GM12878 (cell line): ENCODE measurements around the gene H6PD. TPM values are rescaled to one million over a fixed set of nuclear protein-coding genes. Genes with fewer than 3 reads are reported as not detected.

ENCODE experiments used
- ATAC-seq: fragments of 200-7000 bp; cut with Tn5 transposase; 3 replicates; pipeline ENCODE4 v1.9.1; 2020; ENCODE audit warnings: mild to moderate bottlenecking, moderate library complexity
- BruUV-seq: library from RNA; stranded (reverse); fragments of 400-500 nt; replicated peaks from 2 replicates; lab custom pipeline; 2021; lab: Mats Ljungman, UMichigan
- CTCF ChIA-PET: fragments of 300-600 bp; sonication (Branson Sonifier 250); formaldehyde crosslinking; extraction: SDS; loops from one replicate; lab custom pipeline; 2021; ENCODE audit warnings: inconsistent platforms; lab: Yijun Ruan, JAX
- POLR2A ChIA-PET: fragments of 350-600 bp; formaldehyde crosslinking; extraction: SDS; loops from one replicate; lab custom pipeline; 2021; ENCODE audit warnings: inconsistent platforms; lab: Charles Lee
- RAD21 ChIA-PET: fragments of 300-600 bp; sonication (Branson Sonifier 250); formaldehyde crosslinking; loops from one replicate; lab custom pipeline; 2023; ENCODE audit warnings: antibody characterized with exemption; ENCODE audit not compliant: unreplicated experiment; lab: Charles Lee
- SMC1A ChIA-PET: fragments of 300-600 bp; sonication (Branson Sonifier 250); formaldehyde crosslinking; loops from one replicate; lab custom pipeline; 2023; ENCODE audit not compliant: unreplicated experiment, uncharacterized antibody; lab: Charles Lee
- DNase-seq: peaks from one replicate; pipeline ENCODE4 v3.0.0-alpha.2; 2011; ENCODE audit warnings: low read depth, low spot score
- FAIRE-seq: peaks from 3 replicates; lab custom pipeline; 2011; peaks lifted over from hg19 to GRCh38; lab: Jason Lieb, UNC
- H2AFZ ChIP-seq: 2 replicates; pipeline ENCODE4 v1.6.0; 2011; ENCODE audit warnings: low read depth, low read length, control low read depth; ENCODE audit not compliant: control insufficient read depth
- H3K27ac ChIP-seq: 2 replicates; pipeline ENCODE4 v1.5.1; 2011; ENCODE audit warnings: control low read depth; ENCODE audit not compliant: control insufficient read depth, insufficient read depth
- H3K27me3 ChIP-seq, 2 experiments: replicated peaks in 1 of 2; 2 replicates each; pipeline versions ENCODE4 v1.6.0 to v1.6.1; 2011; ENCODE audit warnings: low read length in 1 of 2; ENCODE audit not compliant: control insufficient read depth in 2 of 2, insufficient read depth in 2 of 2
- H3K36me3 ChIP-seq, 2 experiments: 2 replicates each; pipeline ENCODE4 v1.5.1; 2011; ENCODE audit warnings: low read length in 1 of 2; ENCODE audit not compliant: control insufficient read depth in 2 of 2, insufficient read depth in 2 of 2
- H3K4me1 ChIP-seq: 2 replicates; pipeline ENCODE4 v1.6.1; 2011; ENCODE audit warnings: mild to moderate bottlenecking, low read length, moderate library complexity, mixed read lengths; ENCODE audit not compliant: control insufficient read depth, insufficient read depth
- H3K4me2 ChIP-seq: 2 replicates; pipeline ENCODE4 v1.6.0; 2011; ENCODE audit warnings: control low read depth; ENCODE audit not compliant: control insufficient read depth, insufficient read depth
- H3K4me3 ChIP-seq: fragments of 200-600 bp; sonication (generic); 2 replicates; pipeline ENCODE4 v1.5.1; 2016
- H3K79me2 ChIP-seq: 2 replicates; pipeline ENCODE4 v1.6.0; 2011; ENCODE audit warnings: low read length; ENCODE audit not compliant: control insufficient read depth, insufficient read depth
- H3K9ac ChIP-seq: 2 replicates; pipeline ENCODE4 v1.8.0; 2011; ENCODE audit warnings: low read length, control low read depth, mixed read lengths; ENCODE audit not compliant: control insufficient read depth, insufficient read depth
- H3K9me3 ChIP-seq: replicated peaks from 3 replicates; pipeline ENCODE4 v1.5.1; 2011; ENCODE audit warnings: mild to moderate bottlenecking, low read length; ENCODE audit not compliant: control insufficient read depth, insufficient read depth
- H4K20me1 ChIP-seq: 2 replicates; pipeline ENCODE4 v1.6.0; 2011; ENCODE audit not compliant: control insufficient read depth, insufficient read depth
- BACH1 ChIP-seq: fragments of 450-650 bp; IDR thresholded peaks from 2 replicates; pipeline ENCODE4 v1.6.1; 2017; ENCODE audit warnings: mild to moderate bottlenecking, borderline replicate concordance
- HDAC6 ChIP-seq: fragments of 200-600 bp; sonication (generic); IDR thresholded peaks from one replicate; pipeline ENCODE4 v1.8.0; 2017; ENCODE audit warnings: antibody characterized with exemption; ENCODE audit not compliant: unreplicated experiment
- IKZF1 ChIP-seq: fragments of 450-650 bp; conservative IDR thresholded peaks from 2 replicates; pipeline ENCODE4 v1.6.1; 2017; ENCODE audit warnings: antibody characterized with exemption, mild to moderate bottlenecking
- LARP7 ChIP-seq: fragments of 450-650 bp; IDR thresholded peaks from 2 replicates; pipeline ENCODE4 v1.6.1; 2017; ENCODE audit warnings: mild to moderate bottlenecking
- MYB ChIP-seq: fragments of 150-350 bp; IDR thresholded peaks from 2 replicates; pipeline ENCODE4 v1.6.1; 2014; ENCODE audit warnings: mild to moderate bottlenecking, low read depth, low read length, borderline replicate concordance
- NR2C1 ChIP-seq: fragments of 450-650 bp; IDR thresholded peaks from 2 replicates; pipeline ENCODE4 v1.6.1; 2017; ENCODE audit warnings: antibody characterized with exemption, mild to moderate bottlenecking, moderate library complexity
- POLR2AphosphoS2 ChIP-seq: IDR thresholded peaks from 2 replicates; pipeline ENCODE4 v1.6.1; 2011; ENCODE audit warnings: low read depth, mild to moderate bottlenecking, low read length, improper control_type of control experiment, moderate library complexity
- SRF ChIP-seq, 2 experiments: IDR thresholded peaks; 2 replicates each; pipeline ENCODE4 v1.6.1; 2011; ENCODE audit warnings: low read depth in 2 of 2, low read length in 2 of 2, mild to moderate bottlenecking in 1 of 2, moderate library complexity in 1 of 2
- TAF1 ChIP-seq: IDR thresholded peaks from 2 replicates; pipeline ENCODE4 v1.6.1; 2011; ENCODE audit warnings: mild to moderate bottlenecking, low read depth, low read length, borderline replicate concordance
- TARDBP ChIP-seq: IDR thresholded peaks from 2 replicates; pipeline ENCODE4 v1.6.1; 2016; ENCODE audit warnings: borderline replicate concordance
- TCF3 ChIP-seq: IDR thresholded peaks from 2 replicates; pipeline ENCODE4 v1.6.1; 2012; ENCODE audit warnings: low read depth, mild to moderate bottlenecking, low read length, borderline replicate concordance; ENCODE audit not compliant: insufficient read depth
- YBX1 ChIP-seq: fragments of 450-650 bp; IDR thresholded peaks from 2 replicates; pipeline ENCODE4 v1.6.1; 2016; ENCODE audit warnings: antibody characterized with exemption
- WGBS: methylation state at CpG from one replicate; pipeline ENCODE4 v1.1.6; 2016; ENCODE audit warnings: low lambda C conversion rate; ENCODE audit not compliant: insufficient replicate concordance, insufficient coverage; ENCODE audit errors: missing lambda C conversion rate; 5-methylcytosine and 5-hydroxymethylcytosine counted together
- in situ Hi-C: fragments of 300-500 bp; cut with MboI; formaldehyde crosslinking; loops from 9 replicates; pipeline ENCODE4 v1.14.3; 2018; ENCODE audit warnings: mixed read lengths
- intact Hi-C: fragments of 100-400 bp; cut with micrococcal nuclease; formaldehyde crosslinking; loops from one replicate; pipeline ENCODE4 v1.14.2; 2022; ENCODE audit not compliant: unreplicated experiment
- polyA plus RNA-seq, 11 experiments: library from polyadenylated mRNA; depleted of rRNA in 4 of 11; unstranded in 6 of 11; stranded (reverse) in 5 of 11; fragments of >200 nt; fragmentation: Nextera tagmentation in 4 of 11; fragmentation: Illumina TruSeq in 1 of 11; extraction: Ambion mirVana in 4 of 11; extraction: Trizol in 1 of 11; gene quantifications; 1 replicate in 1 of 11; 2 replicates in 10 of 11; pipeline versions ENCODE4 v1.2.1 to v1.2.3, GENCODE V29; 2011 to 2016; ENCODE audit warnings: inconsistent platforms in 2 of 11, missing spikeins in 2 of 11, low read depth in 1 of 11
- total RNA-seq, 4 experiments: library from RNA; depleted of rRNA in 3 of 4; stranded (reverse); fragments of >200 nt in 3 of 4; fragmentation: Illumina TruSeq in 1 of 4; extraction: Trizol in 1 of 4; gene quantifications; 2 replicates each; pipeline versions ENCODE4 v1.2.1 to v1.2.3, GENCODE V29; 2013 to 2021
- TF ChIP-seq, protein P1 (sequence below): fragments of 450-650 bp; formaldehyde crosslinking; IDR thresholded peaks from 2 replicates; pipeline ENCODE4 v1.4.0; 2022; ENCODE audit warnings: mild to moderate bottlenecking, moderate library complexity

H6PD gene
- total and polyA plus RNA-seq, 10 of the 15 experiments (the other 5 are each of a cell fraction or from before 2014, with no cell fraction given) = 1.2 to 20.7 (median 7.7) TPM

DNA sequence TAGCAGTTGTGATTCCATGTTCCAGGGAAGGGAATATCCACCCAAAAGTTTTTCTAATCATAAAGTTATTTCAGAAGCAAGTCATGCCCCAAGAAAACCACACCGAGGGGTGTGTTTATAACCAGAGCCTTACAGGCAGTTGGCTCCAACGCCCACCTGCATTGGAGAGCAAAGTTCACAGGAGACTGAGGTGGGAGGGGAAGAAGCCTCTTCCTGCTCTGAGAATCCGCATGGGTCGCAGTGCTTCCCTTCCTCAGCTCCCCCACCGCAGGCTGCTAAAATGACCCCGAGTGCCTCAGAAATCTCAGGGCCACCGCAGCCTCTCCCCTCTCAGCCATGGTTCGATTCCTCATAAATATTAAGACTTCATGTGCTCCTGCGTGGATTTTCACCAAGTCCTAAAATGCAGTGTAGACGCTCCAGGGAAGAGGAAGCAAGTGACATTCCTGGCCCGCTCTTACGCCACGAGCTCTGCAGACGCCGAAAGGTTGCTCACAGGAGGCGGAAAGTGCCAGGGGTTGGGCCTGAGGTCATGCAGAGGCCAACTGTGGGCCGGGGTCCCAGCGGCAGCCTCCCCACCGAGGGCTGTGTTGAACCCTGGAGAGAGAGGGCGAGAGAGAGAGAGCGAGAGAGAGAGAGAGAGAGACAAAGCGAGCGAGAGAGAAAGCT lies 44.7 kb downstream of the H6PD start:
- H3K4me1 ChIP-seq = peaks cover 14% of the 10 kb centered on the region
- in situ Hi-C loops = no loop called here
- no peak for DNase-seq

DNA sequence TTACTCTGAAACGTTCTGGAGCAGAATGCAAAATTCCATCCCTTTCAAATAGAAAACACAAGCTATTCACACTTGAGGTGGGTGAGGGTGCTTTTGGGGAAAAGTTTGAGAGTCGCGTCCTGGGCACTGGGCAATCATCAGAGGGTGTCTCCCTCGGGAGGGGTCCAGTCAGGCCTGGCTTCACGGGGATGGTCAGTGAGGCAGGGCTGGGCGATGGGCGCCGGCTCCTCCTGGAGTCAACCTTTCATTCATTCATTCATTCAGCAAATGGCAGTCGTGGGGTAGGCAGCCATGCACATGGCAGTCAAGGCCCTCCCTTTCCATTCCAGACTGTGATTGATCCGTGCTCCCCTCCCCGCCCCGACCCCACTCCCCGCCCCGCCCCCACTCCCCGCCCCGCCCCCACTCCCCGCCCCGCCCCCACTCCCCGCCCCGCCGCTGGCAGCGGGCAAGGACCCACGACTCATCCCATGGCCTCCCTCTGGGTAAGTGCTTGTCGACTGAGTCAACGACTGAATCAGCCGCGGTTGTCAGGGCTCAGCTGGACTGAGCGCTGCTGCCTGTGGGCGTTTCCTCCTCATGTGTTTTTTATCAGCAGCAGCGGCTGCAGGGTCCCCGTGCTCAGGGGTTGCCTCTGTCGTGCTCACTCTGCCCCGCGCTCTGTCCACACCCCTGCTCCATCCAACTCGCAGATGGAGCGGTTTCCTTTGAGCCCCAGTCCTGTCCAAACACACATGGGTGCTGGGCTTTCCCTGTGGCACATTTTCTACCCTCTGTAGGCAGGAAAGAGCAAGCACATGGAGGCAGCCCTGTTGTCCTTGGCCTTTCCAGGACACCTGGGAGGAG lies 45.7 kb downstream of the H6PD start:
- in situ Hi-C loops = no loop called here
- ATAC-seq = peak; percentile 11; the same call in 2 of the 3 replicates
- peak overlapping the region; percentile 13; the same call in 1 of the 2 replicates for H3K4me2 ChIP-seq
- TF ChIP-seq POLR2AphosphoS2 (no peak), TCF3 (no peak), HDAC6 (no peak), SRF (IDR thresholded peaks at IDR 0.05; ENCODE audit: low read depth in 2 of 2, low read length in 2 of 2) (no peak), LARP7 (no peak), TAF1 (no peak), YBX1 (no peak), TARDBP (no peak)
- TF ChIP-seq, protein P1, sequence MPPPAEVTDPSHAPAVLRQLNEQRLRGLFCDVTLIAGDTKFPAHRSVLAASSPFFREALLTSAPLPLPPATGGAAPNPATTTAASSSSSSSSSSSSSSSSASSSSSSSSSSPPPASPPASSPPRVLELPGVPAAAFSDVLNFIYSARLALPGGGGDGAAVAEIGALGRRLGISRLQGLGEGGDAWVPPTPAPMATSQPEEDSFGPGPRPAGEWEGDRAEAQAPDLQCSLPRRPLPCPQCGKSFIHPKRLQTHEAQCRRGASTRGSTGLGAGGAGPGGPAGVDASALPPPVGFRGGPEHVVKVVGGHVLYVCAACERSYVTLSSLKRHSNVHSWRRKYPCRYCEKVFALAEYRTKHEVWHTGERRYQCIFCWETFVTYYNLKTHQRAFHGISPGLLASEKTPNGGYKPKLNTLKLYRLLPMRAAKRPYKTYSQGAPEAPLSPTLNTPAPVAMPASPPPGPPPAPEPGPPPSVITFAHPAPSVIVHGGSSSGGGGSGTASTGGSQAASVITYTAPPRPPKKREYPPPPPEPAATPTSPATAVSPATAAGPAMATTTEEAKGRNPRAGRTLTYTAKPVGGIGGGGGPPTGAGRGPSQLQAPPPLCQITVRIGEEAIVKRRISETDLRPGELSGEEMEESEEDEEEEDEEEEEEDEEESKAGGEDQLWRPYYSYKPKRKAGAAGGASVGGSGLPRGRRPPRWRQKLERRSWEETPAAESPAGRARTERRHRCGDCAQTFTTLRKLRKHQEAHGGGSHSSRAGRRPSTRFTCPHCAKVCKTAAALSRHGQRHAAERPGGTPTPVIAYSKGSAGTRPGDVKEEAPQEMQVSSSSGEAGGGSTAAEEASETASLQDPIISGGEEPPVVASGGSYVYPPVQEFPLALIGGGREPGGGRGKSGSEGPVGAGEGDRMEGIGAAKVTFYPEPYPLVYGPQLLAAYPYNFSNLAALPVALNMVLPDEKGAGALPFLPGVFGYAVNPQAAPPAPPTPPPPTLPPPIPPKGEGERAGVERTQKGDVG (CRISPR knock-in tag) = no peak

More for the DNA sequence above, 44.7 kb downstream of the H6PD start:
- BruUV-seq = no TSS peak
- WGBS = 60% methylated on average over 20 of the region's 23 CpGs
- POLR2A ChIA-PET = interaction anchor here (0.6 kb wide), 1 partner anchor 137 kb away, joined by 3 read pairs; no protein-coding TSS in a partner anchor
- Histone ChIP-seq H3K36me3 (no peaks in the 10 kb centered on the region), H2AFZ (no peak overlapping the region), H3K4me2 (no peak overlapping the region), H3K9me3 (no peaks in the 10 kb centered on the region), H3K9ac (no peak overlapping the region), H3K27me3 (no peaks in the 10 kb centered on the region), H3K79me2 (no peaks in the 10 kb centered on the region), H4K20me1 (no peaks in the 10 kb centered on the region), H3K27ac (no peak overlapping the region), H3K4me3 (no peak overlapping the region)
- ATAC-seq = no peak
- intact Hi-C loops = no loop called here
- peak; percentile 26; the same call in 1 of the 2 replicates for TF ChIP-seq NR2C1
- no peak for TF ChIP-seq MYB
- TF ChIP-seq BACH1 = no peak
- peak; percentile 19; the same call in 1 of the 2 replicates for TF ChIP-seq IKZF1
- RAD21 ChIA-PET = interaction anchor here (1.3 to 2.1 kb wide), 2 partner anchors 11 to 212 kb away, joined by 3 to 5 read pairs; no protein-coding TSS in a partner anchor
- CTCF ChIA-PET = interaction anchor here (0.8 to 2.4 kb wide), 3 partner anchors 10 to 1141 kb away, joined by 3 to 11 read pairs (median 4); no protein-coding TSS in a partner anchor
- SMC1A ChIA-PET = interaction anchor here (3.0 kb wide), 1 partner anchor 11 kb away, joined by 15 read pairs; no protein-coding TSS in a partner anchor
- FAIRE-seq = no peak

More for the DNA sequence above, 45.7 kb downstream of the H6PD start:
- intact Hi-C loops = no loop called here
- ChIA-PET POLR2A (interaction anchor here (0.6 kb wide), 1 partner anchor 138 kb away, joined by 3 read pairs; no protein-coding TSS in a partner anchor), CTCF (interaction anchor here (0.8 to 4.7 kb wide), 6 partner anchors 9 to 1142 kb away, joined by 3 to 20 read pairs (median 6); no protein-coding TSS in a partner anchor), SMC1A (interaction anchor here (1.6 to 3.0 kb wide), 2 partner anchors 10 to 173 kb away, joined by 3 to 15 read pairs; no protein-coding TSS in a partner anchor), RAD21 (interaction anchor here (1.3 to 2.1 kb wide), 2 partner anchors 10 to 211 kb away, joined by 3 to 5 read pairs; no protein-coding TSS in a partner anchor)
- Histone ChIP-seq H3K4me3 (no peak overlapping the region), H2AFZ (no peak overlapping the region), H3K27ac (no peak overlapping the region), H3K9me3 (no peaks in the 10 kb centered on the region; the same call in 2 of the 3 replicates), H3K36me3 (no peaks in the 10 kb centered on the region), H4K20me1 (no peaks in the 10 kb centered on the region), H3K79me2 (no peaks in the 10 kb centered on the region), H3K27me3 (no peaks in the 10 kb centered on the region), H3K9ac (no peak overlapping the region), H3K4me1 (peaks cover 11% of the 10 kb centered on the region)
- DNase-seq = no peak
- FAIRE-seq = no peak
- WGBS = 30% methylated on average over 22 of the region's 36 CpGs
- no TSS peak for BruUV-seq
